Skeletal muscle satellite cell (primary cell): Measurements from ENCODE around the gene HAND1.

Experiments used
- H3K27me3 ChIP-seq: 2 replicates; pipeline ENCODE4 v1.7.0; 2013; ENCODE audit warnings: low read length; ENCODE audit not compliant: control insufficient read depth, insufficient read depth
- H3K36me3 ChIP-seq: 2 replicates; pipeline ENCODE4 v1.7.0; 2013; ENCODE audit warnings: mild to moderate bottlenecking, control low read depth, low read length; ENCODE audit not compliant: insufficient read depth
- H3K4me1 ChIP-seq: 2 replicates; pipeline ENCODE4 v1.7.0; 2013; ENCODE audit warnings: low read length; ENCODE audit not compliant: control insufficient read depth, insufficient read depth
- H3K4me2 ChIP-seq: 2 replicates; pipeline ENCODE4 v1.7.0; 2013; ENCODE audit warnings: mild to moderate bottlenecking, low read length
- H3K4me3 ChIP-seq: 2 replicates; pipeline ENCODE4 v1.7.0; 2013; ENCODE audit warnings: low read length
- H3K9ac ChIP-seq: 2 replicates; pipeline ENCODE4 v1.7.0; 2013; ENCODE audit warnings: mild to moderate bottlenecking, low read depth, low read length, moderate library complexity
- H3K9me3 ChIP-seq: replicated peaks from 2 replicates; pipeline ENCODE4 v1.7.0; 2013; ENCODE audit warnings: mild to moderate bottlenecking, control low read depth, low read length

Gene HAND1

DNA sequence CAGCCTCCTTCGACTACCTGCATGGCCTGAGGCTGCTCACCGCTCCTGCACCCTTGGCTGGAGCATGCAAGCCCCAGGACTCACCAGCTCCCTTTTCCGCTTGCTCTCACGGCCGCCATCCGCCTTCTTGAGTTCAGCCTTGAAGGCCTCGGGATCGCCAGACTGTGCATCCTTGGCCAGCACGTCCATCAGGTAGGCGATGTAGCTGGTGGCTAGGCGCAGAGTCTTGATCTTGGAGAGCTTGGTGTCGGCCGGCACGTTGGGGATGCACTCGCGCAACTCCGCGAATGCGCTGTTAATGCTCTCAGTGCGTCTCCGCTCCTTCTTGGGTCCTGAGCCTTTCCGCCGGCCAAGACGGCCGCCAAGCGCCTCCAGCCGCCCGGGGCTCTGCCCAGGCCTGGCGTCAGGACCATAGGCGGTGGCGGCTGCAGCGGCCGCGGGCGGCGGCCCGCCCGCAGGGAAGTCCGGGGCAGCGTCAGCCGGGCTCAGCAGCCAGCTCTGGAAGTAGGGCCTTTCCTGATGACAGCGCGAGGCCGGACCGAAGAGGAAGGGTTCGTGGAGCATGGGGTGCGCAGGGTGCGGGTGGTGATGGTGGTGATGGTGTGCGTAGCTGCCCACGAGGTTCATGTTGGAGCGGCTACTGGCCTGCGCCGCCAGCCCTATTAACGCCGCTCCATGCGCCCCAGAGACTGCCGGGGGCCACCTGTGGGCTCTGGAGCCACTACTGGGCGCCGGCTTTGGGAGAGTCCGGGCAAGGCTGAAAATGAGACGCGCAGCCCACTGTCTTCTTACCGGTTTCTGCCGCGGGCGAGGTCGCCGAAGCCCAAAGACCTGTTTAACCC is 424 bp downstream of the HAND1 start:
- Histone ChIP-seq H3K27me3 (peaks cover 99% of the 10 kb centered on the region), H3K4me3 (peak overlapping the region; percentile 52), H3K36me3 (no peaks in the 10 kb centered on the region), H3K9me3 (no peaks in the 10 kb centered on the region), H3K4me2 (peak overlapping the region; percentile 69), H3K9ac (no peak overlapping the region), H3K4me1 (peaks cover 12% of the 10 kb centered on the region)

DNA sequence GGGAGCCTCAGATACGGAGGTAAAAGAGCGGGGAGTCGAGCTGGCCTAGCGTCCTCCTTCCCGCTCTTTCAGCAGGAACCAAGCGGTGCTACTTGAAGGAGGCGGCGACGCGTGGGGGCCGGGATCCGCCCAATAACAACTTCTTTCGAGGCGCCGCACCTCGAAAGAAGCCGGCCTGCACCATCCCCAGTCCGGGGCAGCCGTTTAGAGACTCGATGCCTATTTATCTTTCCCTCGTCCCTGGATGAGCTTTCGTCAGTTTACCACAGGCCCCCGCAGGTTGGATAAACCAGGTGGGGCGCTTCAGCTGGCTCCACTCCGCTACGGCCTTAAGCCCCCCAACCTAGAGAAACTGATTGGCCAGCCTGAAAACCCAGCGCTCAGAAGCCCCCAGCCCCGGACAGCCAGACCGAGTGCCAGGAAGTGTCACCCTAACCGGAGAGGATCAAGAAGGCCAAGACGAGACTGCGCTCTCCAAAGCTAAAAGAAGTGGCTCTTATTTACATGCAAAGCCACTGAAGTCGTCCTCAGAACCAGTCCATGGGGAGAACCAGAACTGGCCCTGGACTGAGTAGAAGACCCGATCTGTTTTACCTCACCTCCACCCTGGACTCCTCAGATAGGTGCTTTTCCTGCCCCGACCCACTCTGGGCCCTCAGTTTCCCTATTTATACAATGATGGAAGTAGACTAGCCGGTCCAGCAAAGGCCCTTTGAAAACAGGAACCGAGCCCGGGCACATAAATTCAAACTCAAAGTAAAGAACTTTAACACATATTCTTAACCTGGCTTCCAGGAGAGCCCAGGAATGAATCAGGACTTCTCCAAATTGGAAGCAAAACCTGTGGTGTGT is 1.4 kb downstream of the HAND1 start:
- Histone ChIP-seq H3K9ac (no peak overlapping the region), H3K9me3 (no peaks in the 10 kb centered on the region), H3K36me3 (no peaks in the 10 kb centered on the region), H3K4me1 (peaks cover 12% of the 10 kb centered on the region), H3K4me3 (no peak overlapping the region), H3K4me2 (no peak overlapping the region), H3K27me3 (peaks cover 99% of the 10 kb centered on the region)

DNA sequence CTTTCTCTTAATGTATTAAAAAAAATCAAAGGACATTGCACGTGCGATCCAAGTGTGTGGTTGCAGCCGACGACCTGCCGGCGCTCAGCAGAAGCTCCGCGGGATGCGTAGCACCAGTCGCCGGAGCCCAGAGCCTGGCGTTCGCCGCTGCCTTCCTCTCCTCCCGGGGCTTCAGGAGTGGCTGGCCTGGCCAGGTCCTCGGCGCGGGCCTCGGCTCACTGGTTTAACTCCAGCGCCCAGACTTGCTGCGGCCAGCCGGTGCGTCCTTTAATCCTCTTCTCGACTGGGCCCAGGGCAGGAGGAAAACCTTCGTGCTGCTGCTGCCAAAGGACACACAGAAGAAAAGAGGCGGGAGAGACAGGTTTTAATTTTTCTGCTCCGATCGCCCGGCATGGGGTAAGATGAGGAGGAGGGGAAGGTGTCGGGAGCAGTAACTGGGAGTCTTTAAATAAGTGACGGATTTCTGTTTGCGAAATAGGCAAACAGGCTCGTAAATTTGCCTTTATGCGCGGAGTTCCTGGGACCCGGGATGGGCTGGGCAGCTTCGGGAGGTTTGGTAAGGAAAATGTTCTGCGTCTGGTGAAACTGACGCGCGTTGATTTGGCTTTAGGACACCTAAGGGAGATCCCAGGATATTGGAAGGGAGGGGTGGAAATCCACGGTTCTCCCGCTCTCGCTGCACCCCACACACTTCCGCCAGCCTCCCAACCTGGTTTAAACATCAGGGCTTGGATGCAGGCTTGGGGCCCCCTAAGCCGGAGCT is 2.3 kb downstream of the HAND1 start:
- Histone ChIP-seq H3K9me3 (no peaks in the 10 kb centered on the region), H3K9ac (no peak overlapping the region), H3K27me3 (peaks cover 99% of the 10 kb centered on the region), H3K4me2 (peak overlapping the region; percentile 15), H3K4me3 (no peak overlapping the region), H3K36me3 (no peaks in the 10 kb centered on the region), H3K4me1 (peaks cover 12% of the 10 kb centered on the region)

DNA sequence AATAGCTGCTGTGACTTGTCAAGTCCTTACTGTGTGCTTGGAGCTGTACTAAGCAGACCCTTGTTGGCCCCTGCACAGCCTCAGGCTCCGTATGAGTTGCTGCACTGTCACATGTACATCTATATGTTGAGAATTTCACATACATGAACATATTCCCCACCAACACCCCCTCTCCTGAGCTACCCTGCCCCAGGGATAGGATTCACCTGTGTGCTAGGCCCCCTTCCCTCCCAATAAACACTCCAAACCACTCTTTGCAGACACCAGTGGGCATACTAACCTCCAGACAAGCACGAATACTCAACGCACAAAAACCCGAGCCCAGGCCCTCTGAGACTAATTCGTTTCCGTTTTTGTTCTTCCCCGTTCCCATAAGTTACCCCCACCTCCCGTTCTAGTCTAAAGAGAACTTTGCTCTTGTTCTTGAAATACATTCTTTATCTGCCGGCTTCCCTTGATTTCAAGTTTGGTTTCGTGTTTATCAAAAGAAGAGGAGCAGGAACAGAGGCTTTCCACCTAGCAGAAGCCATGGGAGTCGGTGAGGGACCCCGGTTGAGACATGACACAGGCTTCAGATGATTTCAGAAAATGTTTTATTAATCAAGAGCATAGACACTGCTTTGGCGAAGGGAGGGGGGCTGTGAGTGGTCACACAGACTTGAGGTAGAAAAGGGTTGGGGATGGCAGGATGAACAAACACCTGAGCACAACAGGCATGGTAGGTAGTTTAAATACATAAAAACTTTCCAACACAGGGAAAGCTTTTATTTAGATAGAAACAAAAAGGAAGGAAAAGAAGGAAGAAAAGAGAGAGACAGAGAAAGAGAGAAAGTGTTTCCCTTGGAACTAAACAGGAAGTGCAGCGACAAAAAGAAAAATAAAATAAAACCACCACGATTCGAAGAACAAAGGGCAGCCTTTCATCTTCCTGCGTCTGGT is 3.4 kb downstream of the HAND1 start:
- peaks cover 97% of the 10 kb centered on the region for H3K27me3 ChIP-seq
- no peaks in the 10 kb centered on the region for H3K36me3 ChIP-seq
- no peak overlapping the region for H3K9ac ChIP-seq
- H3K4me3 ChIP-seq: no peak overlapping the region
- H3K4me1 ChIP-seq: peaks cover 12% of the 10 kb centered on the region
- H3K4me2 ChIP-seq: no peak overlapping the region
- H3K9me3 ChIP-seq: no peaks in the 10 kb centered on the region

DNA sequence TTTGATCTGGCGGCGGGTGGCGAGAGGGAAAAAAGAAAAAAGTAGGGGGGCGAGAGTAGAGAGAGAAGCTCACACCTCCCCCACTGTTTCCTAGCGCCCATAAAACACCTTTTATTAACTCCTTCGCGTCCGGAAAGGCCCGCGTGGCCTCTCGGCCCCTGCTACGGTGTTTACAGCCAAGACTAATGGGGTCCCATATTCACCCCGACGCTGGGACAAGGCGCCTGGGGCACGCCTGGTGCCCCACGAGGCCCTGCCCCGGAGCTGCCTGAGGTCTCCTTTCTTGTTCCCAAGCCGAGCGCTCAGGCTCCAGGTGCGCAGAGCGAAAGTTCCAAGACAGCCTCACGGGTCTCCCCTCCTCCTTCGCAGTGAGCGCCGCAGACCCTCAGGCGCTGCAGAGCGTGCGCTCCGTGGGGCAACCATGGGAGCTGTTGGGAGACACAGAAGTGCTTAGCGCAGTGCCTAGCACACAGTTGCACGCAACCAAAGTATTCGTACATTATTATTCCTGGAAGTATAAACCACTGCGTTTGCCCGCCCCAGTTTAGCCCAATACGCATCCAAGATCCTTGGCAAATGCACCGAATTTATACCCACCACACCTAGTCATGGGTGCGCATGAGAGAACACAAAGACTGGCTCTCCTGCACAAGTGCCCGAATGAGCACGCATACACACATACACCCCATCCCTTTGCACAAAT is 4.3 kb downstream of the HAND1 start:
- Histone ChIP-seq H3K4me2 (no peak overlapping the region), H3K9me3 (no peaks in the 10 kb centered on the region), H3K4me1 (peaks cover 12% of the 10 kb centered on the region), H3K27me3 (peaks cover 88% of the 10 kb centered on the region), H3K4me3 (no peak overlapping the region), H3K36me3 (no peaks in the 10 kb centered on the region), H3K9ac (no peak overlapping the region)

DNA sequence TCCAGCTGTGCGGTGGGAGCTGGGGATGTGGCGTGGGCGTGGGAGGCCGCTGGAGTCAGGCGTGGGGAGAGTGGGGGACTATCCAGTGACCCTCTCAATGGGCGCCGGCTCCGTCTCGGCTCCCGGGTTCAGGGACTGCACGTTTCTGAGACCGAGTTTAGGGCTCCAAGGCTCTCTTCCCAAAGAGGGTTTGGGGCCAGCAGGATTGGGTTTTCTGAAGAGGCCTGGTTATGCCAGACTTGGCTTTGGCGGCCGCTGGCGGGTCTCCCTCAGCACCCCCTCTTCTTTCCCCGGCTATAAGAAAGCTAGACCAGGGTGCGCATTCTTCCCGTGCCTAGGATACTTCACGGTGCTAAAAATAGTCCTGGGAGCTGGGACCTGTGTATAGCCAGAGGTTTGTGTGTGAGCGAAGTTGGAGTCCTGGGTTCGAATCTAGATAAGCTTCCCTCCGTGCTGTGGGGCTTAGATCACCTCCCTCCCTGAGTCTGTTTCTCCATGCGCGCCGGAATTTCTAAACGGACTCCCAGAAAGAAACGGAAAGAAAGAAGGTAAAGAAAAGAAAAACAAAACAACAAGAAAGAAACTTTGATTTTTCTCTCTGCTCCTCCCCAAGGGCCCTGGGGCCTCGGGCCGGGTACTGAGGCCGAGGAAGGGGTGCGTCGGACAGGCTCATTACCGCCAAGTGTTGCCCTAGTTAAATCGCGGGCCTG is 5.0 kb downstream of the HAND1 start:
- Histone ChIP-seq H3K4me3 (no peak overlapping the region), H3K9me3 (no peaks in the 10 kb centered on the region), H3K4me2 (no peak overlapping the region), H3K36me3 (no peaks in the 10 kb centered on the region), H3K27me3 (peaks cover 82% of the 10 kb centered on the region), H3K4me1 (peaks cover 10% of the 10 kb centered on the region), H3K9ac (no peak overlapping the region)

DNA sequence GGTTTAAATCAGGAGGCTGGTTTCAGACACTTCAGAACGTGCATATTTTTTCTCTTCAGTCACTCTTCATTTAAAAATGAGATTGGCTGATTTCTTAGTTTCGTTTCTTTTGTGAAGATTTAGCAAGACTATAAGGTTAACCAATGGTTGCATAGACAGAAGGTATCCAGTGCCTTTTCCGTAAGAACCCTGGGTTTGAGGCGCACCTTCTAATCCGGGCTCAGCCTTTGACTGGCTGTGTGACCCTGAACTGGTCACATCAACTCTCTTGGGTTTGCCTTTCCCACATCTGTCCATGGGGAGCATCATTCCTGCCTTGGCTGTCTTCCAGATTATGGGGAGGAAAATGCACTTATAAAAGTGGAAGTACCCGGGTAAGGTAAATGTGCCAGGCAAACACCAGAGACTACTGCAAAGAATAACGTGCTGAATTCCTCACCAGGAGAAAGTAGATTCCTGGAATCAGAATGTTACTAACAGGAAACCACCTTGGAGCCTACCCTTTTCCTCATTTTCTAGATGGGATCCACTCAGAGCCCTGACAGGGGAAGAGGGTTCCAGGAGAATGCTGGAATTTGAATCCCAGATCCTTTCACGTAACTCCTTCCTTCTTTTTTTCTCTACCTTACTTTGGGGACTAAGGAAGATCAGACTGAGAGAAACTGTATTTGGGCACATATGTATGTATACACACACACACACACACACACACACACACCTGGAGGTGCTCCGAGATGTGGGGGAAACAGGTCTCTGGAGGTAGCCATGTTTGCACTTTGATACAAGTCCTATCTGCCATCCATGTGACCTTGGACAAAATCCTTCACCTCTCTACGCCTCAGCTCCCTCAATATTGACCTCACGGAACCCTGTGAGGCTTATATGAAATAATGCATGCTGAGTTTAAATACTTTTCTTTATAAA is 6.8 kb downstream of the HAND1 start:
- Histone ChIP-seq H3K9ac (no peak overlapping the region), H3K9me3 (no peaks in the 10 kb centered on the region), H3K36me3 (no peaks in the 10 kb centered on the region), H3K27me3 (peaks cover 73% of the 10 kb centered on the region), H3K4me2 (no peak overlapping the region), H3K4me1 (no peaks in the 10 kb centered on the region), H3K4me3 (no peak overlapping the region)

DNA sequence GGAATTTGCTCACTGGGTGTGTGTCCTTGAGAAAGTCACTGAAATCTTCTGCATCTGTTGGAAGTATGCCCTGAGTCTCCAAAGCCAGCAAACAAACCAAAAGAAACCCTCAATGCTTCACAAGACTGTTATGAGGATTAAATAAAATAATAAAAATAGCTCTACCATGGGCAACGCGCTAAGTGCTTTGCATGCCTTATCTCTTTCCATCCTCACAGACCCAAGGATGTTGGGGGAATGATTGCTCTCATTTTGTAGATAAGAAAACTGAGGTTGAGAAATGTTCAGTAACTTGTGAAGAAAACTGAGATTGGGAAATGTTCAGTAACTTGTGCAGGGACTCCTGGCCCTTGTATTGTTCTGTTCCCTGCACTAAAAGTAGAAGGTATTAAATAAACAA is 7.9 kb downstream of the HAND1 start:
- no peak overlapping the region for H3K4me3 ChIP-seq
- H3K36me3 ChIP-seq: no peaks in the 10 kb centered on the region
- H3K4me2 ChIP-seq: no peak overlapping the region
- H3K9ac ChIP-seq: no peak overlapping the region
- H3K27me3 ChIP-seq: peaks cover 63% of the 10 kb centered on the region
- no peaks in the 10 kb centered on the region for H3K9me3 ChIP-seq
- H3K4me1 ChIP-seq: no peaks in the 10 kb centered on the region

DNA sequence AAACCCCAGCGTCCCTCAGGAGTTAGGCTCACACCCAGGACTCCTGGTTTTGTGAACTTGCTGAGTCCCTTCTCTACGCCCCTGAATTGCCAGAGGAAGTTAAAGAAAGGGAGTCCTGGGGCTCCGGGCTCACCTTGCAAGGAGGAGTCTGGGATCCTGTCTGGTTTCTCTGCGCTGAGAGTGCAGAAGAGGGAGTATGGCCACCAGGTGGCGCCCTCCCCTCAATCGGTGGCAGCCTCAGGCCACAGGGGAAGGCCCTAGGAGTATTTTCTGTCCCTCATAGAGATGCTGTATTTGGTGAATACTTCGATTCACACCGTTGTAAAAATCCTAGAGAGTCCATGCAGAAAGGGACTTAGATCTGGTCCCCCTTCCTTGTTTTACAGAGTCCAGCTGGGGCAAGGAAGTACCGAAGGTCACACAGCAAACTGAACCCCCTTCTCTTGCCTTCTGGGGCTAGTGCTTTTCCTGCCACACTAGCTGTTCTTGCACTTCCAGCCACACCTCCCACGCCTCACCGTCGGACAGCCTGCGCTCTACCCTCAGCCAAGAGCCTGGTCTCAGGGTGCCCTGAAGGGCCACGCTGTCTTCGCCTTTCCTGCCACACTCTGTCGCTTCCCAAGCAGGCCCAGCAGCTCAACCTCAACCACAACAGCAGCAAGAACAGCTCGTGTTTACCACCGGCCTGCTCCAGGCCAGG is 10.2 kb downstream of the HAND1 start:
- Histone ChIP-seq H3K9me3 (no peaks in the 10 kb centered on the region), H3K4me3 (no peak overlapping the region), H3K36me3 (no peaks in the 10 kb centered on the region), H3K27me3 (peaks cover 39% of the 10 kb centered on the region), H3K9ac (no peak overlapping the region), H3K4me2 (no peak overlapping the region), H3K4me1 (no peaks in the 10 kb centered on the region)
